Vagina (tissue), 2 donors: ENCODE data around the gene BMP8B.

Source experiments
- POLR2A ChIP-seq, 2 donors: fragments of 450-650 bp; IDR thresholded peaks; one replicate each; pipeline ENCODE4 v1.6.1; 2017; ENCODE audit warnings: antibody characterized with exemption in 2 of 2, mild to moderate bottlenecking in 2 of 2, moderate library complexity in 2 of 2
- TF ChIP-seq, protein P1 (sequence below), 3 experiments: fragments of 450-650 bp in 2 of 3; fragments of 200-600 bp in 1 of 3; sonication (generic) in 1 of 3; IDR thresholded peaks; one replicate each; pipeline ENCODE4 v1.5.1; 2017 to 2019; ENCODE audit warnings: antibody characterized with exemption in 3 of 3, mild to moderate bottlenecking in 2 of 3, moderate library complexity in 2 of 3

- TF ChIP-seq, protein P1, sequence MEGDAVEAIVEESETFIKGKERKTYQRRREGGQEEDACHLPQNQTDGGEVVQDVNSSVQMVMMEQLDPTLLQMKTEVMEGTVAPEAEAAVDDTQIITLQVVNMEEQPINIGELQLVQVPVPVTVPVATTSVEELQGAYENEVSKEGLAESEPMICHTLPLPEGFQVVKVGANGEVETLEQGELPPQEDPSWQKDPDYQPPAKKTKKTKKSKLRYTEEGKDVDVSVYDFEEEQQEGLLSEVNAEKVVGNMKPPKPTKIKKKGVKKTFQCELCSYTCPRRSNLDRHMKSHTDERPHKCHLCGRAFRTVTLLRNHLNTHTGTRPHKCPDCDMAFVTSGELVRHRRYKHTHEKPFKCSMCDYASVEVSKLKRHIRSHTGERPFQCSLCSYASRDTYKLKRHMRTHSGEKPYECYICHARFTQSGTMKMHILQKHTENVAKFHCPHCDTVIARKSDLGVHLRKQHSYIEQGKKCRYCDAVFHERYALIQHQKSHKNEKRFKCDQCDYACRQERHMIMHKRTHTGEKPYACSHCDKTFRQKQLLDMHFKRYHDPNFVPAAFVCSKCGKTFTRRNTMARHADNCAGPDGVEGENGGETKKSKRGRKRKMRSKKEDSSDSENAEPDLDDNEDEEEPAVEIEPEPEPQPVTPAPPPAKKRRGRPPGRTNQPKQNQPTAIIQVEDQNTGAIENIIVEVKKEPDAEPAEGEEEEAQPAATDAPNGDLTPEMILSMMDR (IDR thresholded peaks at IDR 0.05) = no peak
- TF ChIP-seq POLR2A (IDR thresholded peaks at IDR 0.05) = no peak
Observed at GRCh38 chr1:39737546-39738169, 51.0 kb downstream of the BMP8B start.
